CD4-positive, alpha-beta T cell treated with Interleukin-4 for 4 hours (primary cell): ENCODE measurements around the gene CRABP1.

Source experiments
- DNase-seq: peaks from one replicate; pipeline ENCODE4 v3.0.0-alpha.2; 2020

Gene CRABP1

GRCh38 chr15:78317145-78317836, 22.9 kb upstream of the CRABP1 start:
- no peak for DNase-seq

GRCh38 chr15:78319588-78319987, 20.6 kb upstream of the CRABP1 start:
- no peak for DNase-seq

GRCh38 chr15:78320183-78320582, 20.0 kb upstream of the CRABP1 start:
- no peak for DNase-seq

- DNase-seq: no peak
These were observed 19.0 kb upstream of the CRABP1 start for GRCh38 chr15:78321041-78321570.

- no peak for DNase-seq
These were observed 18.4 kb upstream of the CRABP1 start for GRCh38 chr15:78321786-78322185.

- DNase-seq: no peak
These were observed 17.9 kb upstream of the CRABP1 start for GRCh38 chr15:78322243-78322642.

- DNase-seq: no peak
These were observed 17.2 kb upstream of the CRABP1 start for GRCh38 chr15:78322724-78323521.

GRCh38 chr15:78323693-78324092, 16.5 kb upstream of the CRABP1 start:
- DNase-seq: no peak

- DNase-seq: no peak
These were observed 16.0 kb upstream of the CRABP1 start for GRCh38 chr15:78324144-78324543.

GRCh38 chr15:78325092-78325843, 14.9 kb upstream of the CRABP1 start:
- no peak for DNase-seq

GRCh38 chr15:78327466-78327865, 12.7 kb upstream of the CRABP1 start:
- DNase-seq: no peak

- no peak for DNase-seq
These were observed 10.5 kb upstream of the CRABP1 start for GRCh38 chr15:78329625-78330024.

- DNase-seq: no peak
These were observed 5.3 kb upstream of the CRABP1 start for GRCh38 chr15:78334845-78335244.

GRCh38 chr15:78335985-78336384, 4.2 kb upstream of the CRABP1 start:
- no peak for DNase-seq

GRCh38 chr15:78338781-78339180, 1.4 kb upstream of the CRABP1 start:
- no peak for DNase-seq

- no peak for DNase-seq
These were observed 594 bp upstream of the CRABP1 start for GRCh38 chr15:78339559-78339958.

GRCh38 chr15:78341057-78341987, 1.2 kb downstream of the CRABP1 start:
- DNase-seq: no peak

- DNase-seq: no peak
These were observed 1.9 kb downstream of the CRABP1 start for GRCh38 chr15:78342021-78342420.

GRCh38 chr15:78343276-78344060, 3.3 kb downstream of the CRABP1 start:
- no peak for DNase-seq

GRCh38 chr15:78345396-78346125, 5.4 kb downstream of the CRABP1 start:
- DNase-seq: no peak
